Activated CD4-positive, alpha-beta T cell treated with anti-CD3 and anti-CD28 coated beads, Interleukin-2, amount 10 ng/mL, durations not matched to agents 24 days and 14 days (primary cell): ENCODE measurements around the gene TTLL9. TPM values are rescaled to one million over a fixed set of nuclear protein-coding genes. Genes with fewer than 3 reads are reported as not detected.

Source experiments
- DNase-seq: peaks from one replicate; pipeline ENCODE4 v3.0.0; 2022
- H3K27ac Mint-ChIP-seq: one replicate; pipeline ENCODE4 v1.8.0; 2022; ENCODE audit warnings: mild to moderate bottlenecking, mixed read lengths
- H3K27me3 Mint-ChIP-seq: one replicate; pipeline ENCODE4 v1.8.0; 2022; ENCODE audit warnings: mixed read lengths
- H3K36me3 Mint-ChIP-seq: one replicate; pipeline ENCODE4 v1.8.0; 2022; ENCODE audit warnings: low read depth, mild to moderate bottlenecking, mixed read lengths
- H3K4me1 Mint-ChIP-seq: one replicate; pipeline ENCODE4 v1.8.0; 2021; ENCODE audit warnings: mixed read lengths
- H3K4me3 Mint-ChIP-seq: one replicate; pipeline ENCODE4 v1.8.0; 2022; ENCODE audit warnings: mild to moderate bottlenecking, moderate library complexity, mixed read lengths
- H3K9me3 Mint-ChIP-seq: one replicate; pipeline ENCODE4 v1.8.0; 2021; ENCODE audit warnings: mixed read lengths
- intact Hi-C: fragments of 100-400 bp; cut with micrococcal nuclease; formaldehyde crosslinking; loops from one replicate; pipeline ENCODE4 v1.15.1; 2023
- total RNA-seq: library from RNA; stranded (reverse); gene quantifications from 2 replicates; pipeline ENCODE4 v1.2.3, GENCODE V29; 2022

Gene TTLL9
- total RNA-seq, 1 donor from 2014 or later, result not detected

DNA sequence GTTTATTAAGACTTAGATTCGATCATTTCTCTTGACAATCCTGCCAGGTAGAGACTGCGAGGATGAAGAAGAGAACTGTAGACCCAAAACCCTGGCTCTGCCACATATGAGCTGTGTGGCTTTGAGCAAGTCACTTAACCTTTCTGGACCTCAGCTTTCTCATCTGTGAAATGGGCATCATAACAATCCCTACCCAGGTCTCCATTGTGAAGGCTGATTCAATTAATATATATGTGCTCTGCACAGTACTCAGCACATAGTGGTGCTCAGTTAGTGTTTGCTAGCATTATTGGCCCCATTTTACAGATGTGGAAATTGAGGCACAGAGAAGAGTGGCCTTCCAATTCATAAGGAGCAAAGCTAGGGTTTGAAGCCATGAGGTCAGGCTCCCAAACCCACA lies 105.4 kb downstream of the TTLL9 start:
- Mint-ChIP-seq H3K27ac (no peak overlapping the region), H3K27me3 (peaks cover 10% of the 10 kb centered on the region), H3K9me3 (no peaks in the 10 kb centered on the region), H3K4me1 (no peaks in the 10 kb centered on the region), H3K4me3 (no peak overlapping the region), H3K36me3 (no peaks in the 10 kb centered on the region)
- no peak for DNase-seq
- intact Hi-C loops, result no loop called here

DNA sequence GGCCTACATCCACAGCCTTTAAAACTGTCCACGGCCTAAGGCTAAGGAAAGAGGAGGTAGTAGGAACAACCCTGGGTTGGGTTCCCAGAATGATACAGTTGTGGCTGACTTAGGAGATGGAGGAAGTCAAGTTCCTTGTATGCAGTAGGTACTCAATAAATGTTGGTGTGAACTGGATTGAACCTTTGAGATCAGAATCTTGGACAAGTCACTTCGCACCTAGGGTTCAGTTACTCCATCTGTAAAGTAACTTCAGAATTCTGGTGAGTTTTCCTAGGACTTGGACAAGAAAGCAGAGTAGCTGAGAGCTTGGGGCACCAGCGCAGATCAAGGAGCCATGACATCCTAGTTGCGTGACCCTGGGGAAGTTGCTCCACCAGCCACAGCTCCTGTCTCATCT lies 106.6 kb downstream of the TTLL9 start:
- H3K4me3 Mint-ChIP-seq, result no peak overlapping the region
- no peak overlapping the region for H3K27ac Mint-ChIP-seq
- DNase-seq, result no peak
- no peaks in the 10 kb centered on the region for H3K4me1 Mint-ChIP-seq
- H3K36me3 Mint-ChIP-seq, result no peaks in the 10 kb centered on the region
- peaks cover 7% of the 10 kb centered on the region for H3K27me3 Mint-ChIP-seq
- no peaks in the 10 kb centered on the region for H3K9me3 Mint-ChIP-seq
- intact Hi-C loops, result no loop called here

DNA sequence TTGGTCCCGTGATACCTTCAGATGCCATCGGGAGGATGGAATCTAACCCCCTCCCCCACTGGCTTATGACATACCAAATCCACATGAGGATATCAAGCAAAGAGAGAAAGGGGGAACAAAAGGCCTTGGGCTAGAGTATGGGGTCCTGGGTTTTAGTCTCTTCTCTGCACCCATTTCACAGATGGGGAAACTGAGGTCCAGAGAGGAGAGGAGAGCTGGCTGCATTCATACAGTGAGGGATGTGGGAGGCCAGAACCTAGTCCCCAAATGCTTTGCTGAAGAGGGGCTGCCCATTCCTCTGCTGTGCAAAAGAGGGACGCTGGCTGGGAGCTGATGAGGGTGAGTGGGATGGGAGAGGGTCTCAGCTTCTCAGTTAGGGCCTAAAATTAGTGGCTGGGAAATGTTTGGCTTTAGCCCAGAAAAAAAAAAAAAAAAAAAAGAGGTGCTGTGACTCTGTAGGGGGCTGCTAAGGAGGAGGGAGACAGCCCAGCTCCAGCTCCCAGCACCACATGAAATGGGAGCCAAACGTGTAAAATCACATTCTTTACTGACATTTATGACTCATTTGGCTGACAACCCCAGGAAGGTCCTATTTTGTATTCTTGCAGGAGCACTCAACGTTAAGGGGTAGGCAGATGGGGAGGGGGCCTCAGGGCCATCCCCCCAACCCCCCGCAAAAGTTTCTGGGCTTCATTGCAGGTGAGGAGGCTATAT lies 109.4 kb downstream of the TTLL9 start:
- Mint-ChIP-seq H3K27ac (no peak overlapping the region), H3K36me3 (no peaks in the 10 kb centered on the region), H3K27me3 (peaks cover 7% of the 10 kb centered on the region), H3K9me3 (no peaks in the 10 kb centered on the region), H3K4me3 (no peak overlapping the region), H3K4me1 (no peaks in the 10 kb centered on the region)
- DNase-seq, result no peak
- intact Hi-C loops, result no loop called here

DNA sequence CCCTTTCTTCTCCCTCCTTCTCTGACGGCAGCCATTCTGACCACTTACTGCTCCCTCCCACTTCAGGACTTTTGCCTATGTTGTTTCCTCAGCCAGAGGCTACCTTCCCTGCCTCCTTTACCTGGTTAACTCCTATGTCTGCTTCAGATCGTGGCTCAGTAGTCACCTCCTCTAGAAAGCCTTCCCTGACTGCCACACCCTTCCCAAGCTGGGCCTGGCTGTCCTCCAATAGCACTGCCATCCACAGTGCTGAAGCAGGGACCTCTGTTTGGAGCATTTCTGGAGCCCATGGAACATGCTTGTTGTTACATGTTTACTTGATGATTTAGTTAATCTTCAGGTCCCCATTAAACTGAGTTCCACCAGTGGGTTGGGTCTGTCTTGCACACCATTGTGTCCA lies 111.3 kb downstream of the TTLL9 start:
- Mint-ChIP-seq H3K4me3 (no peak overlapping the region), H3K9me3 (no peaks in the 10 kb centered on the region), H3K27ac (no peak overlapping the region), H3K27me3 (peaks cover 2% of the 10 kb centered on the region), H3K4me1 (no peaks in the 10 kb centered on the region), H3K36me3 (no peaks in the 10 kb centered on the region)
- intact Hi-C loops, result no loop called here
- DNase-seq, result no peak

DNA sequence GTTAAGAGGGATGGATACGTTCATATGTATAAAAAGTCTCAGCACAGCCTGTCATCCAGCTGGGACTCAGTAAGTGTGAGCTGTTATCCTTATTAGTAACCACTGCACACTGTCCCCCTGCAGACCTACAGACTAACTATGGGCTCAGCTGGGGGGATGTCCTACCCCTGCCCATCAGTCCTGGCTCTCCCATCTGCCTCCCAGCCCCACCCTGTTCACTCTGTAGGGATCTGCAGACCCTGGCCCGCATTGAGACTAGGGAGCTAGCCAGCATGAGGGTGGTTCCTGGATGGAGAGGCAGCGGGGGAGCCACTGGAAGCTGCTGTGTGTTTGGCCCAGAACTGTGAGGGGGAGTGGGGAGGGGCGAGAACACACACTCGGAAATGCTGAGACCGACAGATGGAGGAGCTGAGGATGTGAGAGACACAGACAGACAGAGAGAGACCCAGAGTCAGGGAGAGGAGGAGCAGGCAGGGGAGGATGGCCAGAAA lies 114.6 kb downstream of the TTLL9 start:
- no peak for DNase-seq
- intact Hi-C loops, result no loop called here
- H3K4me3 Mint-ChIP-seq, result no peak overlapping the region
- no peaks in the 10 kb centered on the region for H3K4me1 Mint-ChIP-seq
- H3K27me3 Mint-ChIP-seq, result no peaks in the 10 kb centered on the region
- no peaks in the 10 kb centered on the region for H3K36me3 Mint-ChIP-seq
- no peaks in the 10 kb centered on the region for H3K9me3 Mint-ChIP-seq
- H3K27ac Mint-ChIP-seq, result no peak overlapping the region

DNA sequence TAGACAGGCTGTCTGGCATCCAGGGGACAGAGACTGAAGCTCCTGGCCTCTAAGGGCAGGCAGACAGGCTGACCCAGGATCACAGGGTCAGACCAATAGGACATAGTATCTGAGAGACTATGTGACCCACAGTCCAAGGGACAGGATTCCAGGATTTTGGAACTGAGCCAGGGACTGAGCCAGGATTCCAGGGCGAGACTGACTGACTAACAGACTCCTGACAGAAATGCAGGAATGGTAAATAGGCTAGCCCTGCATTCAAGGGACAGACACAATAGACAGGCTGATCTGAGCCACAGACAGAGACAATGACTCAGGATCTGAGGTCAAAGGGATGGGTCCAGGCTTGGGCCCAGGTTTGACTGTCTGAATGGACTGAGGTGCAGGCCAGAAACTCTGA lies 117.3 kb downstream of the TTLL9 start:
- Mint-ChIP-seq H3K4me1 (no peaks in the 10 kb centered on the region), H3K36me3 (no peaks in the 10 kb centered on the region), H3K27ac (no peak overlapping the region)

DNA sequence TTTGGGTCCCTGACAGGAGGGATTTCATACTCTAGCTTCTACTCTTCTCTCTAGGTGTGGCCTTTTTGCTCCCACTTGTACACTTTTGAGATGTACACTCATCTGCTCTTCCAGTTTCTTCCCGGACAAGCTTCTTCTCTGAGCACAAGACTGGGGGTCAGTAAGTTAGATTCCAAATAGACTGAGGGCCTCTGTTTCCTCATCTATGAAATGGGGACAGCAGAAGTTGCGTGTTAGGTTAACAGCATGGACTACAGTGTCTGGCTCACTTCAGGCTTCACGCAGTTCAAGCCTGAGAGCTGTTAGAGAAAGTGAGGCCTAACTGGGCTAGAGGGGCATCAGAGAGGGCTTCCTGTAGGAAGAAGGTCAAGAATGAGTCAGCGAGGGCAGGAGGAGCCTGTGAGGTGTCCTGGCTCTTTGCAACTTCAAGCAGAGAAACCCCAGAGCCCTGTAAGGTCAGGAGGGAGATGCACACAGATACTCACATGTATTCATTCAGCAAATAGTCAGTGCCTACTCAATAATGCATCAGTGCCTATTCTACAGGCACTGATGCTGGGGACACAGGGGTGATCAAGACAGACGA lies 118.1 kb downstream of the TTLL9 start:
- H3K27me3 Mint-ChIP-seq, result peaks cover 14% of the 10 kb centered on the region
- no peak overlapping the region for H3K4me3 Mint-ChIP-seq
- no peaks in the 10 kb centered on the region for H3K4me1 Mint-ChIP-seq
- no peak for DNase-seq
- no peaks in the 10 kb centered on the region for H3K9me3 Mint-ChIP-seq
- H3K27ac Mint-ChIP-seq, result no peak overlapping the region
- intact Hi-C loops, result no loop called here
- H3K36me3 Mint-ChIP-seq, result no peaks in the 10 kb centered on the region

More for the DNA sequence above, 117.3 kb downstream of the TTLL9 start:
- DNase-seq, result no peak
- Mint-ChIP-seq H3K4me3 (no peak overlapping the region), H3K9me3 (no peaks in the 10 kb centered on the region), H3K27me3 (peaks cover 8% of the 10 kb centered on the region)
- intact Hi-C loops, result no loop called here

DNA sequence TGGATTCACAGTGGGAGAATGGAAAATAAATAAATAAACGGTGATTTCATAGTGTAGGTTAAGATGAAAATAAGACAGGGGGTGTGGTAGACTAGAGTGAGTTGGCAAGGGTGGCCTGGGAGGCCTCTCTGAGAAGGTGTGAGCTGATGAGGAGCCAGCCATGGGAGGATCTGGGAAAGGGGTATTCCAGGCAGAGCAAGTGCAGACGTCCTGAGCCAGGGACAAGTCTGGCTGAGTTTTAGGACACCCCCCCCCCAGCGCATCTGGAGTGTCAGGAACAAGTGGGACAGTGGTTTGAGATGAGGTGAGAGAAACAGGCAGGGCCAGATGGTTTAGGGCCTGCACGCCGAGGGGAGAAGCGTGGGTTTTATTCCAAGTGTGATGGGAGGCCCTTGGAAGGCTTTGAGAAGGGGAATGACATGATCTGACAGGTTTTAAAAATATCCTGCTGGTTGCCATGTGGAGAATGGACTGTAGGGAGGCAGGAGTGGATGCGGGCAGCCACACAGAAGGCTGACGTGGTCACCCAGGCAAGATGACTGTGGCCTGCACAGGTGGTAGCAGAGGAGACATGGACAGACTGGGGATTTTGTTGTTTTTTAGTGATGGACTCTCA lies 118.7 kb downstream of the TTLL9 start:
- intact Hi-C loops, result no loop called here
- no peaks in the 10 kb centered on the region for H3K4me1 Mint-ChIP-seq
- no peaks in the 10 kb centered on the region for H3K9me3 Mint-ChIP-seq
- no peak overlapping the region for H3K27ac Mint-ChIP-seq
- peaks cover 20% of the 10 kb centered on the region for H3K27me3 Mint-ChIP-seq
- H3K36me3 Mint-ChIP-seq, result no peaks in the 10 kb centered on the region
- DNase-seq, result no peak
- no peak overlapping the region for H3K4me3 Mint-ChIP-seq

DNA sequence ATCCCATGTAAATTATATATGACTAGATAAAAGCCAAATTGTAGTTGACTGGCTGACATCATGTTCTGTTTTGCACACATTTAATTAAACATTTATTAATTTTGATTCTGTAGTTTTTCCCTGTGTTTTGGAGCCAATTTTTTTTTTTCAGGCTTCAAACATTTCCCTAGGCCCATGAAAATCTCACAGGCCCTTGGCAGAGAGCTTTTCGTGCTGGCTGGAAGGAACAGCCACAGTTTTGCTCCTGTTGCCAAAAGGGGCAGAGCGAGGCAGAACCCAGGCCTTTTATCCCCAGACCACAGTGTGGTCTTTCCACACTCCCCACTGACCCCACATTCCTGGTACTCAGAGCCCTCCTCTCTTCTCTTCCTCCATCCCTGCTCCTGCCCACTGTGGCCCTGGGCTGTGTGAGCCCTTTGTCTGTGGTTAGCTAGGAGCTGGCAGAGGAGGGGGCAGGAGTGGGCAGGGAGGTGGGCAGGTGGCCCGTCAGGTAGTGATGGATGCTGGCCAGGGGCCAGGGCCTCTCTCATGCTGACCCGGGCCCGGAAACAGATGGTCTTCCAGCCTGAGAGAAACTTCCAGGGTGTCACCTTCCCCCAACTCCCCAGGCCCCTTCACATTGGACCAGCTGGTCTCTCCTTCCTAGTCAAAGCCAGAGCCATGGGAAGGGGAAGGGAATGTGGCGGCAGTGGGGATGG lies 120.4 kb downstream of the TTLL9 start:
- no peak overlapping the region for H3K27ac Mint-ChIP-seq
- no peaks in the 10 kb centered on the region for H3K36me3 Mint-ChIP-seq
- peaks cover 30% of the 10 kb centered on the region for H3K27me3 Mint-ChIP-seq
- no peak overlapping the region for H3K4me3 Mint-ChIP-seq
- no peaks in the 10 kb centered on the region for H3K4me1 Mint-ChIP-seq
- no peaks in the 10 kb centered on the region for H3K9me3 Mint-ChIP-seq
- intact Hi-C loops, result no loop called here
- DNase-seq, result no peak

DNA sequence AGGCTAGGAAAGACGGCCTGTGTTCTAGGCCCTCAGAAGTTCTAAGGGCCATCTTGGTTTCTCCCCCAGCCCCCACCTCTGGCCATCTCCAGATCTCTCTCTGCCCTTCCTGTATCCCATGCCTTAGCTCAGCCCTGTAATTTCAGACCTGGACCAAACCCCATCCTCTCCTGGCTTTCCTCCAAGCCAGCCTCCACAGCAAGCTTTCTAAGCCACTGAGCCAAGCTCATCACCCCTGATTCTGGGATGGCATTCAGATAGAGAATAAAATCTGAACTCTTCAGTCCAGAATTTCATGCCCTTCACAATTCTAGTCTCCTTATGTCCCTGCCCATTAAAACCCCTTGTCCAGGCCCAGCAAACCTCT lies 120.9 kb downstream of the TTLL9 start:
- H3K36me3 Mint-ChIP-seq, result no peaks in the 10 kb centered on the region
- peaks cover 34% of the 10 kb centered on the region for H3K27me3 Mint-ChIP-seq
- H3K4me3 Mint-ChIP-seq, result no peak overlapping the region
- H3K9me3 Mint-ChIP-seq, result no peaks in the 10 kb centered on the region
- H3K4me1 Mint-ChIP-seq, result no peaks in the 10 kb centered on the region
- DNase-seq, result no peak
- no peak overlapping the region for H3K27ac Mint-ChIP-seq
- intact Hi-C loops, result no loop called here

DNA sequence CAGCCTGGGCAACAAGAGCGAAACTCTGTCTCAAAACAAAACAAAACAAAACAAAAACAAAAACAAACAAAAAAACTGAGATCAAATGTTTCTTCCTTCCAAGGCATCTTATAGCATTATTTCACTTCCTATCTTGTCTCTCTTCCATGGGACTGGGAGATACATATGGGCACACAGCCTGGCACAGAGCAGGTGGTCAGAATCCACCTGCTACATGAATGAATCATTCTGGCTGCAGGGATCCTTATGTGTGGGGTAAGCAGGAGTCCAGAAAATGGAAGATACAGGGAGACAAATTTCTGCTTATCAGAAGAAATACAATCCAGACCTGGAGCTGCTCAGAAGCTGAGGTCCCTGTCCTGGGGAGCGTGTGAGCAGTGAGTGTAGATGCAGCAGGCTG lies 121.7 kb downstream of the TTLL9 start:
- Mint-ChIP-seq H3K36me3 (no peaks in the 10 kb centered on the region), H3K9me3 (no peaks in the 10 kb centered on the region), H3K4me1 (no peaks in the 10 kb centered on the region), H3K27ac (no peak overlapping the region), H3K4me3 (no peak overlapping the region), H3K27me3 (peaks cover 38% of the 10 kb centered on the region)
- intact Hi-C loops, result no loop called here
- DNase-seq, result no peak

Other genes starting within 250 kb of the TTLL9 start
- not detected in 2 replicates for gene COX4I2, start 232.7 kb upstream of the TTLL9 start, total RNA-seq
- gene BCL2L1, start 147.8 kb upstream of the TTLL9 start, total RNA-seq, result 379 and 381 TPM in 2 replicates
- gene TPX2, start 131.3 kb upstream of the TTLL9 start, total RNA-seq, result 60.1 and 61.3 TPM in 2 replicates
- 0.26 and 0.28 TPM in 2 replicates for gene MYLK2, start 51.3 kb upstream of the TTLL9 start, total RNA-seq
- gene FOXS1, start 25.0 kb upstream of the TTLL9 start, total RNA-seq, result not detected in 2 replicates
- not detected in 2 replicates for gene DUSP15, start 107 bp upstream of the TTLL9 start, total RNA-seq
- 18.2 and 19.3 TPM in 2 replicates for gene PDRG1, start 81.4 kb downstream of the TTLL9 start, total RNA-seq
- not detected in 2 replicates for gene XKR7, start 97.5 kb downstream of the TTLL9 start, total RNA-seq
- gene CCM2L, start 139.8 kb downstream of the TTLL9 start, total RNA-seq, result not detected in 2 replicates
- not detected in 2 replicates for gene HCK, start 181.6 kb downstream of the TTLL9 start, total RNA-seq
- gene TM9SF4, start 239.1 kb downstream of the TTLL9 start, total RNA-seq, result 48.9 and 49.8 TPM in 2 replicates